ENCODE data around the gene RBM8A. TPM values are rescaled to one million over a fixed set of nuclear protein-coding genes. Genes with fewer than 3 reads are reported as not detected.

The RBM8A gene
- total RNA-seq, 1 experiment from 2014 or later = 93.5 TPM

- DNase-seq (ENCODE audit: low spot score) = peak; percentile 91
Observed at GRCh38 chr1:145918144-145918991, 8.9 kb downstream of the RBM8A start, which contains the start of gene PEX11B. PEX11B (minus strand) TSS chr1:145918717; CDS start chr1:145918688, 29 bp downstream.

GRCh38 chr1:145917595-145917994 is 9.7 kb downstream of the RBM8A start:
- no peak for DNase-seq (ENCODE audit: low spot score)

GRCh38 chr1:145916745-145917144 is 10.5 kb downstream of the RBM8A start:
- DNase-seq (ENCODE audit: low spot score) = no peak

GRCh38 chr1:145912128-145912641 is 15.1 kb downstream of the RBM8A start:
- no peak for DNase-seq (ENCODE audit: low spot score)

GRCh38 chr1:145908653-145909052 is 18.6 kb downstream of the RBM8A start:
- no peak for DNase-seq (ENCODE audit: low spot score)

GRCh38 chr1:145906954-145907753 is 20.1 kb downstream of the RBM8A start:
- no peak for DNase-seq (ENCODE audit: low spot score)

GRCh38 chr1:145901312-145902021 is 25.8 kb downstream of the RBM8A start:
- DNase-seq (ENCODE audit: low spot score) = no peak

- no peak for DNase-seq (ENCODE audit: low spot score)
Observed at GRCh38 chr1:145898756-145899155, 28.5 kb downstream of the RBM8A start.

- DNase-seq (ENCODE audit: low spot score) = no peak
Observed at GRCh38 chr1:145897969-145898368, 29.3 kb downstream of the RBM8A start.

- DNase-seq (ENCODE audit: low spot score) = no peak
Observed at GRCh38 chr1:145895471-145895870, 31.8 kb downstream of the RBM8A start.

GRCh38 chr1:145893306-145894055 is 33.8 kb downstream of the RBM8A start:
- no peak for DNase-seq (ENCODE audit: low spot score)

GRCh38 chr1:145892486-145893087 is 34.7 kb downstream of the RBM8A start:
- peak; percentile 38 for DNase-seq (ENCODE audit: low spot score)

GRCh38 chr1:145891587-145892485 is 35.4 kb downstream of the RBM8A start:
- peak; percentile 99 for DNase-seq (ENCODE audit: low spot score)

GRCh38 chr1:145891143-145891542 is 36.1 kb downstream of the RBM8A start:
- peak; percentile 87 for DNase-seq (ENCODE audit: low spot score)

GRCh38 chr1:145889722-145890121 is 37.6 kb downstream of the RBM8A start:
- no peak for DNase-seq (ENCODE audit: low spot score)

GRCh38 chr1:145887631-145888030 is 39.7 kb downstream of the RBM8A start:
- peak; percentile 76 for DNase-seq (ENCODE audit: low spot score)

- no peak for DNase-seq (ENCODE audit: low spot score)
Observed at GRCh38 chr1:145886816-145887215, 40.5 kb downstream of the RBM8A start.

GRCh38 chr1:145886390-145886789 is 40.9 kb downstream of the RBM8A start:
- DNase-seq (ENCODE audit: low spot score) = no peak

- DNase-seq (ENCODE audit: low spot score) = peak; percentile 77
Observed at GRCh38 chr1:145885738-145886287, 41.5 kb downstream of the RBM8A start, which contains the start of gene ANKRD35. ANKRD35 (minus strand) TSS chr1:145885866; CDS start chr1:145885758, 108 bp downstream.
